ENCODE measurements around the gene POLN. TPM values are rescaled to one million over a fixed set of nuclear protein-coding genes. Genes with fewer than 3 reads are reported as not detected.

Gene POLN
- total and polyA plus RNA-seq, 2 experiments from 2014 or later, result 1.7 to 2.0 TPM

DNA sequence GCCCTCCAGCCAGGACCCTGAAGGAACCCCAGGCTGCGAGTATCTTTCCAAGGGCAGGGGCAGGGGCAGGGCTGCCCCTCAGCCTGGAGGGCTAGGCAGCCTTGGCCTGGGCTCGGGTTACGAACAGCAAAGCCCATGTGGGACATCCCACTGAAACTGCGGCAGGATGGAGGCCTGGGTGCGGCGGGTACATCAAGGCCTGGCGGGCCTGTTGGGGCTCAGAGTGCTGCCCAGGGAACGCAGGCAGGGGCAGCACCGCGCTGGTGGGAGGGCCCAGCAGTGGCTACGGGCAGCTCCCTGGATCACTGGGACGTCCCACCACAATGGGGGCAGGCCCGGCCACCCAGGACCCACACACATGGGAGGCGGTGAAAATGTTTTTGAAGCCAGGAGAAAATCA, 171.9 kb downstream of the POLN start:
- no peaks in the 10 kb centered on the region for H3K9me2 ChIP-seq (replicated peaks; ENCODE audit: insufficient read depth)
- no peaks in the 10 kb centered on the region for H4K20me1 ChIP-seq (ENCODE audit: insufficient read depth, poor library complexity, severe bottlenecking)
- DNase-seq (ENCODE audit: low spot score), result no peak
- H3K4me3 ChIP-seq, result no peak overlapping the region
- no peak overlapping the region for H3K4me2 ChIP-seq
- H3K79me2 ChIP-seq, result no peaks in the 10 kb centered on the region
- H3K27ac ChIP-seq, result no peak overlapping the region
- H2AFZ ChIP-seq, result no peak overlapping the region
- H3K36me3 ChIP-seq (replicated peaks; ENCODE audit: insufficient read depth, low read depth), result no peaks in the 10 kb centered on the region
- TF ChIP-seq EZH2 (IDR thresholded peaks at IDR 0.05; ENCODE audit: borderline replicate concordance), result no peak
- TF ChIP-seq, protein P1, sequence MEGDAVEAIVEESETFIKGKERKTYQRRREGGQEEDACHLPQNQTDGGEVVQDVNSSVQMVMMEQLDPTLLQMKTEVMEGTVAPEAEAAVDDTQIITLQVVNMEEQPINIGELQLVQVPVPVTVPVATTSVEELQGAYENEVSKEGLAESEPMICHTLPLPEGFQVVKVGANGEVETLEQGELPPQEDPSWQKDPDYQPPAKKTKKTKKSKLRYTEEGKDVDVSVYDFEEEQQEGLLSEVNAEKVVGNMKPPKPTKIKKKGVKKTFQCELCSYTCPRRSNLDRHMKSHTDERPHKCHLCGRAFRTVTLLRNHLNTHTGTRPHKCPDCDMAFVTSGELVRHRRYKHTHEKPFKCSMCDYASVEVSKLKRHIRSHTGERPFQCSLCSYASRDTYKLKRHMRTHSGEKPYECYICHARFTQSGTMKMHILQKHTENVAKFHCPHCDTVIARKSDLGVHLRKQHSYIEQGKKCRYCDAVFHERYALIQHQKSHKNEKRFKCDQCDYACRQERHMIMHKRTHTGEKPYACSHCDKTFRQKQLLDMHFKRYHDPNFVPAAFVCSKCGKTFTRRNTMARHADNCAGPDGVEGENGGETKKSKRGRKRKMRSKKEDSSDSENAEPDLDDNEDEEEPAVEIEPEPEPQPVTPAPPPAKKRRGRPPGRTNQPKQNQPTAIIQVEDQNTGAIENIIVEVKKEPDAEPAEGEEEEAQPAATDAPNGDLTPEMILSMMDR (IDR thresholded peaks at IDR 0.05; ENCODE audit: poor library complexity), result no peak
- TF ChIP-seq EZH2phosphoT487 (IDR thresholded peaks at IDR 0.05; ENCODE audit: low read depth, severe bottlenecking, unreplicated experiment), result no peak
- 84% methylated on average over 14 of the region's 14 CpGs for WGBS (ENCODE audit: low lambda C conversion rate, missing lambda C conversion rate)
- H3K9me3 ChIP-seq (ENCODE audit: low read depth), result no peaks in the 10 kb centered on the region
- H3K4me1 ChIP-seq (ENCODE audit: insufficient read depth), result no peaks in the 10 kb centered on the region
- H3K27me3 ChIP-seq, result no peaks in the 10 kb centered on the region

DNA sequence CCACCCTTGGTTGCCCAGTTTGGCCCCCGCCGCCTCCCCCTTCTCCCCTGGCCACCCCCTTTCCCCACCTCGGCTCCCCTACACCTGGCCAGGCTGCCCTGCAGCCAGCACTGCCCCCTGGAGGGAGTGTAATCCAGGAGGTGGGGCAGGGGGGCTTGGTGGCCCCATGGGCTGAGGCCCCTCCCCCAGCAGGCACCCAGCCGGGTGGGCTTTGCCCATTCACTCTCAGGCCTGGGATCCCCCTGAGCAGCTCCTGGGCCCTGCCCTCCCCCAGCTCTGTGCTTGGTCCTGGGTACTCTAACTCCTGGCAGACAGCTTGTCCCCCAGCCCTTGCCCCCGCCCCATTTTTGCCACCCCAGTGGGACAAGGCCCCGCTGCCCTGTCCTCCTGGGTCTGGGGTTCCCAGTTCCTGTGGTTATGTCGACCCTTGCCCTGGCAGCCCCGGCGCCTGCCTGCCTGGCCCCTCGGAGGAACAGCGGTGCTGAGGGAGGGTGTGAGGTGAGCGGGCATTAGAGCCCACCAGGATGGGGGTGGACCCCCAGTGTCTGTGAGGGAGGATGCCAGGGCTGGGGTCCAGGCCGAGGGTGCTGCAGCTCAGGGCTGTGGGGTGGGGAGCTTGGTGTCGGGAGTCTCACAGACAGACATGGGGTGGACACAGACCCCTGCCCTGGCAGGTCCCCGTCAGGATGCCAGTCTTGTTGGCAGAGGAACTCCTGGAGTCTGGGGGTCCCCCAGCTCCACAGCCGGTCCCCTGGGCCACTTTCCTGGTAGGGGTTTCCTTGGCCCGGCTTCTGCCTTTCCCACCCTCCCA, 172.6 kb downstream of the POLN start:
- no peaks in the 10 kb centered on the region for H3K4me1 ChIP-seq (ENCODE audit: insufficient read depth)
- H3K4me3 ChIP-seq, result no peak overlapping the region
- H3K4me2 ChIP-seq, result no peak overlapping the region
- H3K9me3 ChIP-seq (ENCODE audit: low read depth), result no peaks in the 10 kb centered on the region
- 89% methylated on average over 11 of the region's 17 CpGs for WGBS (ENCODE audit: low lambda C conversion rate, missing lambda C conversion rate)
- H3K27ac ChIP-seq, result no peak overlapping the region
- TF ChIP-seq EZH2 (IDR thresholded peaks at IDR 0.05; ENCODE audit: borderline replicate concordance) (no peak), EZH2phosphoT487 (IDR thresholded peaks at IDR 0.05; ENCODE audit: low read depth, severe bottlenecking, unreplicated experiment) (no peak)
- TF ChIP-seq, protein P1 (IDR thresholded peaks at IDR 0.05; ENCODE audit: poor library complexity), result no peak
- H3K79me2 ChIP-seq, result no peaks in the 10 kb centered on the region
- no peaks in the 10 kb centered on the region for H3K27me3 ChIP-seq
- no peaks in the 10 kb centered on the region for H3K36me3 ChIP-seq (replicated peaks; ENCODE audit: insufficient read depth, low read depth)
- no peaks in the 10 kb centered on the region for H3K9me2 ChIP-seq (replicated peaks; ENCODE audit: insufficient read depth)
- DNase-seq (ENCODE audit: low spot score), result no peak
- H4K20me1 ChIP-seq (ENCODE audit: insufficient read depth, poor library complexity, severe bottlenecking), result no peaks in the 10 kb centered on the region
- no peak overlapping the region for H2AFZ ChIP-seq

DNA sequence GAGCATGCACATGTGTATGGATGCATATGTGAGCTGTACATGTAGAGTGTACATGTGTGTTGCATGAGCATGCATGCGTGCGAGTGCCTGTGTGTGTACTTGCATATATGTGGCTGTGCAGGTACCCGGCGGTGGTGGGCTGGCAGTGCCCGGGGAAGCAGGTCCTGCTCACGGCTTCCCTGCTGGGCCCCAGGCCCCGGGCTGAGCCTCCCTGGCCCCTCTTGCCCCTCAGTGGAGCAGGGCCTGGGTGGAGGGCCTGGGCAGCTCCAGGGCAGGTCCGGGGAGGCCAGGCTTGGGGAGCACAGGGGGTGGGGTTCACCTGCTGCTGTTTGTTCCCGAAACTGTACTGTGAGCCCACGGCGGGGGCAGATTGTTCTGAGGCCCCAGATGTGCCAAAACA, 173.4 kb downstream of the POLN start:
- H3K27me3 ChIP-seq, result no peaks in the 10 kb centered on the region
- TF ChIP-seq EZH2 (IDR thresholded peaks at IDR 0.05; ENCODE audit: borderline replicate concordance) (no peak), EZH2phosphoT487 (IDR thresholded peaks at IDR 0.05; ENCODE audit: low read depth, severe bottlenecking, unreplicated experiment) (no peak)
- TF ChIP-seq, protein P1 (IDR thresholded peaks at IDR 0.05; ENCODE audit: poor library complexity), result no peak
- no peaks in the 10 kb centered on the region for H3K9me2 ChIP-seq (replicated peaks; ENCODE audit: insufficient read depth)

More for the DNA sequence above, 173.4 kb downstream of the POLN start:
- Histone ChIP-seq H3K79me2 (no peaks in the 10 kb centered on the region), H3K36me3 (replicated peaks; ENCODE audit: insufficient read depth, low read depth) (no peaks in the 10 kb centered on the region), H3K4me1 (ENCODE audit: insufficient read depth) (no peaks in the 10 kb centered on the region), H2AFZ (no peak overlapping the region), H3K9me3 (ENCODE audit: low read depth) (no peaks in the 10 kb centered on the region), H4K20me1 (ENCODE audit: insufficient read depth, poor library complexity, severe bottlenecking) (no peaks in the 10 kb centered on the region), H3K4me3 (no peak overlapping the region), H3K4me2 (no peak overlapping the region), H3K27ac (no peak overlapping the region)
- WGBS (ENCODE audit: low lambda C conversion rate, missing lambda C conversion rate), result 92% methylated on average over 10 of the region's 11 CpGs
- DNase-seq (ENCODE audit: low spot score), result no peak
